Measurements from ENCODE around the gene RELN.

DNA sequence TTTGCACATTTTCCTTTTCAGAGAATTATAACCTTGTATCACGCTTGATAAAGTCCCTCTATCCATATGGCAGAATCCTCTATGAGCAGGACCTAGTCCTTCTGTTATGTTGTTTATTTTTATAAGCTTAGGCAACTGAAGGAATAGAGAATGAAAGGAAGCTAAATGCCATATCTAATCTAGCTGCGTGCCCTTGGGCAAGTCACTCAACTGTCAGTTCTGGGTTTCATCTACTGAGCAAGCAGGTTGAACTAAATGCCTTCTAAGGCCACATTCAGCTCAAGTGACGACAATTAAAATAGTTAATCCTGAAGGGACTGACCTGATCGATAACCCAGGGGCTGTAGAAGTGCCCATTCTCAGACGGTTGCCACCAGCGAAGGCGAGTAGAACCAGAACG, 449.6 kb downstream of the RELN start:
- TF ChIP-seq, protein P1, sequence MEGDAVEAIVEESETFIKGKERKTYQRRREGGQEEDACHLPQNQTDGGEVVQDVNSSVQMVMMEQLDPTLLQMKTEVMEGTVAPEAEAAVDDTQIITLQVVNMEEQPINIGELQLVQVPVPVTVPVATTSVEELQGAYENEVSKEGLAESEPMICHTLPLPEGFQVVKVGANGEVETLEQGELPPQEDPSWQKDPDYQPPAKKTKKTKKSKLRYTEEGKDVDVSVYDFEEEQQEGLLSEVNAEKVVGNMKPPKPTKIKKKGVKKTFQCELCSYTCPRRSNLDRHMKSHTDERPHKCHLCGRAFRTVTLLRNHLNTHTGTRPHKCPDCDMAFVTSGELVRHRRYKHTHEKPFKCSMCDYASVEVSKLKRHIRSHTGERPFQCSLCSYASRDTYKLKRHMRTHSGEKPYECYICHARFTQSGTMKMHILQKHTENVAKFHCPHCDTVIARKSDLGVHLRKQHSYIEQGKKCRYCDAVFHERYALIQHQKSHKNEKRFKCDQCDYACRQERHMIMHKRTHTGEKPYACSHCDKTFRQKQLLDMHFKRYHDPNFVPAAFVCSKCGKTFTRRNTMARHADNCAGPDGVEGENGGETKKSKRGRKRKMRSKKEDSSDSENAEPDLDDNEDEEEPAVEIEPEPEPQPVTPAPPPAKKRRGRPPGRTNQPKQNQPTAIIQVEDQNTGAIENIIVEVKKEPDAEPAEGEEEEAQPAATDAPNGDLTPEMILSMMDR (conservative IDR thresholded peaks at IDR 0.05; ENCODE audit: low read length): no peak
- TF ChIP-seq EZH2phosphoT487 (IDR thresholded peaks at IDR 0.05; ENCODE audit: borderline replicate concordance): no peak
